GM21528 (cell line): Measurements from ENCODE around the gene THRA.

Experiments
- ATAC-seq: cut with Tn5 transposase; IDR thresholded peaks from one replicate; pipeline ENCODE4 v1.9.1; 2021; ENCODE audit warnings: mild to moderate bottlenecking, moderate library complexity; ENCODE audit not compliant: unreplicated experiment, low FRiP score

The THRA gene

DNA sequence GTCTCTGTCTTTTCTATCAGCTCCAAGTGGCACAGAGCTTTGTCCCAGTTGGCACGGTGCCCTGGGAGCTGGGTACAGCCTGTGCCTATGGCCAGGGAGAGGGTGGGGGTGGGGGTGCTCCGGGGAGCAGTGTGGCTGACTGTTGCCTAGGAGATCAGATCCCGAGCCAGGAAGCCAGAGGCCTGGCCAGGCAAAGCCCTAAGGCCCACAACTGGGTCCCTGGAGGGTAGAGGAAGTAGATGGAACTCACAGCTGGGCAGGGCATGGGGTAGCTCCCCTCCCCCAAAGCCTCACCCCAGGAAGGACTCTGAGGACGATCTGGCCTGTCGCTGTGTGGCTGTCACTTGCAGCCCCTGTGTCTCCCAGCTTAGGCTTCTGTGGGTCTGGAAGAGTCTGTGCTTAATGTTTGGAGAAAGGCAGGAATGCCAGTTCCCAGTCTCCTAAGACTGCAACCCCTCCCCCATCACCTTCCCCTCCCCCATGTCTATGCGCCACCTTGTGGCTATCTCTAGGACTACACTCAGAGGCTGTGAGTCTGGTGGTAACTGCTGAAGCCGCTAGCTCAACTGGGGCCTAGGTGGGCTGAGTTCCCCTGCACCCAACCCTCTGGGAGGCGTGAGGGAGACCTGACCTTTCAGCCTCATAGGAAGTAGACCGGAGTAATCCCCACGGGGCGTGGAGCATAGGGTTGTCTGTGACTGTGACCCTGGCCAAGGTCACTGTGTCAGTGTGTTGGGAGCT is 12.6 kb downstream of the THRA start:
- no peak for ATAC-seq

DNA sequence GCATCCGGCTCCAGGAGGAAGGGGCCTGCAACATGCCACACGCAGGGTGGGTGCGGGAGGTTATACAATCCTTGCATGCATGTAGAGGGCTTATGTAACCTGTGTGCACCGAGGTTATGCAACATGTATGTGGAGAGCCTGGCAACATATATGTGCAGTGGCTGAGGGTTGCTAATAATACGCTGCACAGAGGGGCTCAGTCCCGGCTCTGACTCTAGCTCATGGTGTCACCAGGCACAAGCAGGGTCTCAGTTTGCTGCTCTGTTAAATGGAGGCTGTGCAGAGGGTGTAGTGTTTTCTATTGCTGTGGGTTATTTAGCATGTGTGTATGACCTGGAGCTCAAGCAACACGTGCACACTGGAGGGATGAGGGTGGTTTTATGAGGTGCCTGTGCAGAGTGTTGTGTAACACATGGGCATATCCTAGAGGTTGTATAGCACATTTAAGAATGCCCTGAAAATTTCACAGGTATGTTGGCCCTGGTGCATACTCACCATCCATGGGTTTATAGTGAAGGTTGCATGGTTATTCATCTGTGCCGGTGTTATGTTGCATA is 13.3 kb downstream of the THRA start:
- no peak for ATAC-seq

DNA sequence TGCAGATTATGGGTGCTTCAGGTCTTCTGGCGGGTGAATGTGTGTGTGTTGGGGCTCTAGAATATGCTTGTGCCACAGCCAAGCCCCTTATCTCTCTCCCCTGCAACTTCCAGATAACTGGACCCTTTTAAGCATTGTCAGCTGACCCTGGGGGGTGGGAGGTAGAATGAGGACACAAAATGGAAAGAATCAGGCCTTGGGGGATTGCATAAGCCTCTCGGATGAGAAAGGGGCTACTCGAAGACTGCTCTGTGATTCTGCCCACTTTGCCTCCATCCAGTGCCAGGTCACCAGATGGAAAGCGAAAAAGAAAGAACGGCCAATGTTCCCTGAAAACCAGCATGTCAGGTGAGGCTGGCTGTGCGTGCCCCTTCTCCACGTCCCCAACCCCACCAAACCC is 13.8 kb downstream of the THRA start:
- ATAC-seq = no peak

DNA sequence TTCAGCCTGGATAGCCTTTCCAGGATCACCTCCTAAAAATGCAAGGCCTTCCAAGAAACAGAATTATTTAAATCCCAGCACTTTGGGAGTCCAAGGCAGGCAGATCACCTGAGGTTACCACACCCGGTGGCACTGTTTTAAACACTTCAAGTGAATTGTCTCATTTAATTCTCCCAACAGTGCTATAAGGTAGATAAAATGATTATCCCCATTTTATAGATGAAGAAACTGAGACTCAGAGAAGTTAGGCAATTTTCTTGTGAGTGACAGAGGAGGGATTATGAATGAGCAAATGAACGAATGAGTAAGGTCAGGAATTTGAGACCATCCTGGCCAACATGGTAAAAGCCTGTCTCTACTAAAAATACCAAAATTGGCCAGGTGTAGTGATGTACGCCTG is 16.8 kb downstream of the THRA start:
- no peak for ATAC-seq

DNA sequence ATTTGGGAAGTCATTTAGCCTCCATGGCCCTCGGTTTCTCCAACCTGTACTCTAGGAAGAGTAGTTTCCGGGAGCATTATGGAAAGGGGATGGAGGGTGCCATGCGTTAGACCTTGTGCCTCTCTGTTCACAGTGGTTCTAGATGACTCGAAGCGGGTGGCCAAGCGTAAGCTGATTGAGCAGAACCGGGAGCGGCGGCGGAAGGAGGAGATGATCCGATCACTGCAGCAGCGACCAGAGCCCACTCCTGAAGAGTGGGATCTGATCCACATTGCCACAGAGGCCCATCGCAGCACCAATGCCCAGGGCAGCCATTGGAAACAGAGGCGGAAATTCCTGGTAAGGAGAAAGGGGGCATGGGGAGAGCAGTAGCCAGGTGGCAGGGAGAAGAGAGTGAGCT is 21.7 kb downstream of the THRA start:
- ATAC-seq = no peak

DNA sequence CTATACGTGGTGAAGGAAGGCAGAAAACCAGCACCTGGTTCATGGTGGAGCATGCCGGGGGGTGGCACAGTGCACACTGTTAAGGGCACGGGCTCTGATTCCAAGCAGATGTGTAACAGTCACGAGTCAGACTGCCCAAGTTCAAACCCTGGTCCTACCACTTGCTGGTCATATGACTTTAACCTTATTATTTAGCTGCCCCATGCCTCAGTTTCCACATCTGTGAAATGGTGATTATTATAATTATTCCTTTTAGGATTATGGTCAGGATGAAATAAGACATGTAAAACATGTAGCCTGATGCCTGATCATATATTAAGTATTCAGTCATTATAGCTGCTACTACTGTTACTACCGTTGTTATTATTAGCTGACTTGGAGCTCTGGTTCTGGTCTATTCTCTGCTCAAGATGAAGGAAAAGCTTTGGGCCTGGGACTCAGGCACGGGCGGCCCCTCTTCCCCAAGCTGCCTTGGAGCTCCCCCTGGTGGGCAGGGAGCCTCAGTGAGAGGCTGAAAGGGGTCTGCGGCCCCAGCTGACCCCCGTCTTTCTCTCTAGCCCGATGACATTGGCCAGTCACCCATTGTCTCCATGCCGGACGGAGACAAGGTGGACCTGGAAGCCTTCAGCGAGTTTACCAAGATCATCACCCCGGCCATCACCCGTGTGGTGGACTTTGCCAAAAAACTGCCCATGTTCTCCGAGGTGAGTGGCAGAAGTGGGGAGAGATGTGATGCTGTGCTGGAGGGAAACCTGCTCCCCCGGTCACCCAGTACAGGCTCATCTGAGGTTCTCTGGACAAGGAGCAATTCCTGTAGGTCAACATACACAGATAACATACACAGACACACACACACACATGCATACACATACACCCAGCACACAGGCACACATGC is 23.6 kb downstream of the THRA start:
- ATAC-seq = no peak

DNA sequence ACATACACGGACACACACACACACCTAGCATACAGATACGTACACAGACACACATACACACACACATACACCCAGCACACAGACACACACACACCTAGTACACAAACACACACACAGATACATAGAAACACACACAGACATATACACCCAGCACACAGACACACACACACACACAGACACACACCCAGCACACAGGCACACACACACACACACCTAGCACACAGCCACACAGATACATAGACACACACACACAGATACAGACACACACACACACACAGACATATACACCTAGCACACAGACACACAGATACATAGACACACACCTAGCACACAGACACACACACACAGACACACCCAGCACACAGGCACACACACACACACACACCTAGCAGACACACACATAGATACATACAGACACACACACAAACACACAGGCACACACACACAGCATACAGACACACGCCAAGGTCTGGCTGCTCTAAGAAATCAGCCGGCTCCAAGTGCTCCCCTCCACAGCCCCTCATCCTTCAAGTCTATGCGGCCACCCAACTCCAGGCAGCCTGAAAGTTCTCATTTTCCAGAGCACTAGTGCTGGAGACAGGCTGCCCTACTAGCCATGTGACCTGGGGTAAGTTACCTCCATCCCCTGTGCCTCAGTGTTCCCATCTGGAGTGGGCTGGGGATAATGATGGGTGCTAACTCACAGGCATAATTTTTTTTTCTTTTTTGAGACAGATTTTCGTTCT is 24.5 kb downstream of the THRA start:
- no peak for ATAC-seq

DNA sequence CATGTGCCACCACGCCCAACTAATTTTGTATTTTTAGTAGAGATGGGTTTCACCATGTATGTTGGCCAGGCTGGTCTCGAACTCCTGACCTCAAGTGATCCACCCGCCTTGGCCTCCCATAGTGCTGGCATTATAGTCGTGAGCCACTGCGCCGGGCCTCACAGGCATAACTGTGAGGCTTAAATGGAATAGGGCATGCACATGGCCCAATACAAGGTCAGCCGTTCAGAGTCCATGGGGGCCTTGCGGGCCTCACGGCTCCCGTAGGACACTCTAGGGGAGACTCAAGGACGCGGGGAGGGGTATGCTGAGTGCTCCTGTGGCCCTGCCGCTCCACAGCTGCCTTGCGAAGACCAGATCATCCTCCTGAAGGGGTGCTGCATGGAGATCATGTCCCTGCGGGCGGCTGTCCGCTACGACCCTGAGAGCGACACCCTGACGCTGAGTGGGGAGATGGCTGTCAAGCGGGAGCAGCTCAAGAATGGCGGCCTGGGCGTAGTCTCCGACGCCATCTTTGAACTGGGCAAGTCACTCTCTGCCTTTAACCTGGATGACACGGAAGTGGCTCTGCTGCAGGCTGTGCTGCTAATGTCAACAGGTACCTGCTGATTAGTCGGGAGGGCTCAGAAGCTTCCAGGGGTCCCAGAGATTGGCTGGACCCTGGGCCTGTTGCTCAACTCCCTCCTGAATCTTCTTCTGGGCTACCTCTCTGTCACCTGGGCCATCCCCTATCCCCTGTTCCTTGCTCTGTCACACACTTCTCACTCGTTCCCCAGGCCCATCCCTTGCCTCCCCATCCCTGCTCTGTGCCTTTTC is 25.3 kb downstream of the THRA start:
- no peak for ATAC-seq

DNA sequence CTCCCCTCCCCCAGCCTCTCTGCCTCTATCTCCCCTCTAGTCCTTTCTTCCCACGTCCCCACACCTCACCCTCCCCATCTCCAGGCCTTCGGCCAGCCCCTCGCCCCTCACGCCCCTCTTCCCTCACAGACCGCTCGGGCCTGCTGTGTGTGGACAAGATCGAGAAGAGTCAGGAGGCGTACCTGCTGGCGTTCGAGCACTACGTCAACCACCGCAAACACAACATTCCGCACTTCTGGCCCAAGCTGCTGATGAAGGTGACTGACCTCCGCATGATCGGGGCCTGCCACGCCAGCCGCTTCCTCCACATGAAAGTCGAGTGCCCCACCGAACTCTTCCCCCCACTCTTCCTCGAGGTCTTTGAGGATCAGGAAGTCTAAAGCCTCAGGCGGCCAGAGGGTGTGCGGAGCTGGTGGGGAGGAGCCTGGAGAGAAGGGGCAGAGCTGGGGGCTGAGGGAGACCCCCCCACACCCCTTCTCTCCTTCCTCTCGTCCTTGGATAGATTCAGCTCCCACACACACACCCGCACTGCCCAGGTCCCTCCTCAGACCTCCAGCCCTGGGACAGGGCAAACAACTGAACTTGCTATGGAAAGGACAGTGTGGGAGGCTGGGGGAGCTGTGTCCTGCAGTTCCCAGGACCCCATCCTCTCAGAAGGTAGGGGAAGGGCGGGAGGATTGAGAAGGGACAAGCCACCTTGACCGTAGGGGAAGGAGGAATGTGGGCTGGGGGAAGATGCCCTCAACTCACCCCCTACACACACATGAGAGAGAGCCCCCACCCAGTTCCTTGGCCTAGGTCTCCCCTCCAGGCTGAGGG is 26.5 kb downstream of the THRA start:
- ATAC-seq = no peak

DNA sequence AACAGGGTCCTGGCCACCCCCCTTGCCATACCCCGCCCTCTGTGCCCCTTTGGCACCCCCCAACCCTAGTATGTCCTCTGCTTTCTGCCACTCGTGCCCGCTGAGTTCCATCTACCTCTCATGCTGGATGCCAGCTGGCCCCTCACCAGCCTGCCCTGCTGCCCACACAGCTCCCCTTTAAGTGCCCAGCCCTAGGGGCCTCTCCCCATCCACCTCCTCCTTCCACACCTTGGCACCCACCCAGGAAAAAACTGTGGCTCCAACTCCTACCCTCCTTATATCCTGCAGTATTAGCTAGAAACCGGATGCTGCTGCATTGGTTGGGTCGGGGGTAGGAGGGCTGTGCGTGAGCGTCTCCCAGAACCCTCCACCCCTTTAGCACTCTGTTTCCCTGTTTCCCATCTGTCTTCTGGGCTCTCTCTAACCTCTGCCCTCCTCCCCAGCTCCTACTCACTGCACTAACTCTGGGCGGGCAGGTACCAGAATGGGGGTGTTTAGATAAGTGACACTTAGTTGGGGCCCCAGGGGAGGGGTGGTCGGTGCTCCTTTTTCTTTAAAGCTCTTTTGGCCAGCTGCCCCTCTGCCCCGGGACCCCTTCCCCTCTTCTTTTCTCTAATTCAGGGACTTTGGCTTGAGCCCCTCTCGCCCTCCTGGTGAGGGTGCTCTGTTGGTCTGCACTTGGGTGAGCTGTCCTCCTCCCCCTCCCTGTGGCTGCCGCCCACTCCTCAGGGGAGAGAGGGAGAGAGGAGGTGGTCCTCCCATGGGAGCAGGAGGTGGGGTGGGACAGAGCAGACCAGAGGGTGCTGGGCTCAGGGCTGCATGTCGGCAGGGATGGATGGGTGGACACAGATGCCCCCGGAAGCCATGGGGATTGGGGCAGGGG is 27.7 kb downstream of the THRA start:
- no peak for ATAC-seq

DNA sequence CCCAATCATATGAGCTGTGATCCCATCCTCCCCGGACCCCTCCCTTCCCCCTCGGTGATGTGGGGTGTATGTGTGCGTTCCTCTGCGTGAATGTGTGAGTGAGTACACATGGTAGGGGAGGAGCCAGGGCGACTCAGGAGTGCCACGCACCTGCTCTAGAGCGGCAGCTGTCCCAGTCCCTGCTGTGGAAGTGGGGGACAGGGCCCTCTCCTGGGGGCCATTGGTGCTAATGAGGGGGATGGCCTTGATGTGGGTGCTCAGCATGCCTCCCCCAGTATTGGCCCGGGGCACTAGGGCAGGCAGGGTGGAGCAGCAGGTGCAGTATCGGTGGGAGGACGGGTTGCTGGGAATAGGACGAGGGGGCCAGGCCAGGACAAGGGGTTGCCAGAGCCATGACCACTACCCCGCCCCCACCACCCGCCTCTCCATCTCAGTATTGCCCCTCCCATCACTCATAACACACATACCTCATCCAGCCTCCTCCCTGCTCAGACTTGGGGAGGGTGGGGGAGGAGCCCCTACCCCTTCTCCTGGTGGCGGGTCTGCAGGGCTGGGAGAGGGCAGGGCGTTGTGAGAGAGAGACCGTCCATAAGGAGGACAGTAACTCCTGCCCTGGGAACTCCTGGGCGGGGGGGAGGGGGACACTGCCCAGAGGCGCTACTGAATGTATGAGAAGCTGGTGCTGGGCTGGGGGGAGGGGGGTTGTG is 29.1 kb downstream of the THRA start:
- no peak for ATAC-seq

DNA sequence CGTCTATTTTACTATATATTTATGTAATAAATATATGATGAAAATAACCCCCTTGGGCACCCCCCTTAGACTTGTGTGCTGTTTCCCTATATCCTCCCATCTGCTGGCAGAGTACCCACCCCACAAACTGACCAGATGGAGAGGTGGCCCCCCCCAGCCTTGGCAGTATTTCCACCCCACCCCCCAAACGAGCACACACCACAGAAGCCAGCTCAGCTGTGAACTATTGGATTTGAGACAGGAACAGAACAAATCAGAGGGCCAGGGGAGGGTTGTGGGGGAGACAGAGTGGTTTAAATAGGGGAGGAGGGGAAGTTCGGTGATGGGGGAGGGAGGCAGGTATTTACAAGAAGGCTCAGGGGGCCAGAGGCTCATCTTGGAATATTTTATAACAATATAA is 29.8 kb downstream of the THRA start:
- no peak for ATAC-seq

DNA sequence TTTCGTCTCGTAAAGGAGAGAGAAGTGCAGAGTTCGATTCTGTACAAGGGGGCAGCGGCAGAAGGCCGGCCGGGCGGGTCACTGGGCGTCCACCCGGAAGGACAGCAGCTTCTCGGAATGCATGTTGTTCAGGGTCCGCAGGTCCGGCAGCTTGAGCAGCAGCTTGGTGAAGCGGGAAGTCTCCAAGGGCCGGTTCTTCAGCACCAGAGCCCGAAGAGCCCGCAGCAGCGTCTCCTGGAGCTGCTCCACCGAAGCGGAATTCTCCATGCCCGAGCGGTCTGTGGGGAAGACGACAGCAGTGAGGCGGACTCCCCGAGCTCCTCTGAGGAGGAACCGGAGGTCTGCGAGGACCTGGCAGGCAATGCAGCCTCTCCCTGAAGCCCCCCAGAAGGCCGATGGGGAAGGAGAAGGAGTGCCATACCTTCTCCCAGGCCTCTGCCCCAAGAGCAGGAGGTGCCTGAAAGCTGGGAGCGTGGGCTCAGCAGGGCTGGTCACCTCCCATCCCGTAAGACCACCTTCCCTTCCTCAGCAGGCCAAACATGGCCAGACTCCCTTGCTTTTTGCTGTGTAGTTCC is 30.3 kb downstream of the THRA start:
- no peak for ATAC-seq

DNA sequence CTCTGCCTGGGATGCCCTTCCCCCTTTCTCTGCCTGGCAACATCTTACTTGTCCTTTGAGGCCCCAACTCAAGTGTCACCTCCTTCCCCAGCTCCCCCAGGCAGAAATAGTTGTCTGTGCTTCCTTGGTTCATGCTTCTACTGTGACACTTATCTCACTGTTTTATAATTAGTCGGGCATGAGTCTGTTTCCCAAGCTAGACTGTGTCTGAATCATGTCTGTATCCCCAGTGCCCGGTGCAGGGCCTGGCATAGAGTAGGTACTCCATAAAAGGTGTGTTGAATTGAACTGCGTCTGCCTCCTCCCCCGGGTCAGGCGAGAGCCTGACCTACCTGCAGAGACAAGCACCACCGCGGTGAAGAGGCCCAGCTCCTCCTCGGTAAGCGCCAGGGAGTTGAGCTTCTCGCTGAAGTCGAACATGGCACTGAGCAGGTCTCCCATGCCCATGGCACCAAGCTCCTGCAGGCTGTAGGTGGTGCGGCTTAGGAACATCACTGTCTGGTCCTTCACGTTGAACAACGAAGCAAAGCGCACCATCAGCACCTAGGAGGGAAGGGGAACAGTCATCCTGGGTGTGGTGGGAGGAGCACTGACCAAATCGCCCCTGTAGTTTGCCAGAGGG is 30.9 kb downstream of the THRA start:
- ATAC-seq = no peak

DNA sequence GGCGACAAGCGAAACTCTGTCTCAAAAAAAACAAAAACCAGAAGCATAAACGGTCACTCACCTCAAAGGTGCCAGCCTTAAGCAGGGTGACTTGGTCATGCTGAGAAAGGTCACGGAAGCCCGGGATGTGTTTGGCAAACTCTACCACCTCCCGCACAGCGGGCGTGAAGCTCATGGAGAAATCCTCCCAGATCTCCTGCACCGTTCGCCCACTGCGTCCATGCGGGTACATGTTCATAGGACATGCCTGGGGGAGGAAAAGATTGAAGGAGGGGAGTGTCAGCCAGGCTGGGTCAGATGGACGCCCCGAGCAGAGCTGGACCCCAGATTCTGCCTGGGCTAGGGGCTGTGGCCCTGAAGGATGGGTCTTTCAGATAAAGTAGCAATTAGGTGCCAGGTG is 32.1 kb downstream of the THRA start:
- no peak for ATAC-seq

DNA sequence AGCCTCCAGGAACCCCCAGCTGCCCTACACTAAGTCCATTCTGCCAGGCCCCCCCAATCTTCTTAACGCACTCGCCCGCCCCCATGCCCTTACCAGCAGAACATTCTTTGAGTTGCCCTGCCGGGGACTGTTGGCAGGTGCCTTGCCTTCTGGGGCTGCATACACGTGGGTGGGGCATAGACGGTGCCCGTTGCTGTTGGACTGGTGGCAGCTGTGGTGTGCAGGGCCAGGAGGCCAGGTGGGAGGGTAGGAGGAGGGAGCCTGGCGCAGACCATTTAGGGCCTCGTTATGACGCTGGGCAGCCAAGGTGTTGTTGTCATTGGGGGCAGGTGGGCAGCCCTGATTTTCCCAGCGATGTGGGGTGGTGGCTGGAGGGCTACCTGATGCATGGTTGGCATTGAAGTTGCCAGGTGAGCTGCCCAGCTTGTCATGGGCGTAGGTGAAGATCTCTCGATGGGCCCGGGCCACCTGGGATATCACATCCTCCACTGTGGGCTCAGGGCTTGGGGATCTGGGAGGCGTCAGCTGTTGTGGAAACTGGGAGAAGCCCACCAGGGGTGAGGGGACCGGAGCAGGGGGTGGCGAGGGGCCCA is 32.7 kb downstream of the THRA start:
- ATAC-seq = no peak
